Measurements from ENCODE around the gene INTS14.

INTS14 gene

GRCh38 chr15:65610871-65611718, at the start of gene INTS14:
Gene INTS14, minus strand, starts transcription at chr15:65611131. Its CDS starts 3,751 bp downstream, at chr15:65607380.
- peak within 1 kb of the TSS; percentile 99 for H2AFZ ChIP-seq (ENCODE audit: low read depth, low read length)
- H3K9ac ChIP-seq (ENCODE audit: low read length): peak within 1 kb of the TSS; percentile 80
- peak within 1 kb of the TSS; percentile 88 for H3K4me2 ChIP-seq (ENCODE audit: low read length)
- no peaks in the 10 kb centered on the region for H3K9me3 ChIP-seq (ENCODE audit: insufficient read depth, low read length)
- peaks cover 4% of the 10 kb centered on the region for H3K36me3 ChIP-seq (replicated peaks; ENCODE audit: low read depth, low read length)
- H4K20me1 ChIP-seq (ENCODE audit: insufficient read depth, low read length): no peaks in the 10 kb centered on the region
- H3K4me3 ChIP-seq (ENCODE audit: low read length): peak within 1 kb of the TSS; percentile 83
- peak within 1 kb of the TSS; percentile 44 for H3K27ac ChIP-seq (ENCODE audit: low read length)
- H3K27me3 ChIP-seq (ENCODE audit: low read depth, low read length): peaks cover 10% of the 10 kb centered on the region
- H3K79me2 ChIP-seq (ENCODE audit: low read length): peaks cover 19% of the 10 kb centered on the region
- TF ChIP-seq EZH2phosphoT487 (IDR thresholded peaks at IDR 0.05; ENCODE audit: low read depth) (no peak), CTCF (IDR thresholded peaks at IDR 0.05; ENCODE audit: low read depth, low read length) (peak; percentile 65)
- peaks cover 16% of the 10 kb centered on the region for H3K4me1 ChIP-seq (ENCODE audit: low read length)

DNA sequence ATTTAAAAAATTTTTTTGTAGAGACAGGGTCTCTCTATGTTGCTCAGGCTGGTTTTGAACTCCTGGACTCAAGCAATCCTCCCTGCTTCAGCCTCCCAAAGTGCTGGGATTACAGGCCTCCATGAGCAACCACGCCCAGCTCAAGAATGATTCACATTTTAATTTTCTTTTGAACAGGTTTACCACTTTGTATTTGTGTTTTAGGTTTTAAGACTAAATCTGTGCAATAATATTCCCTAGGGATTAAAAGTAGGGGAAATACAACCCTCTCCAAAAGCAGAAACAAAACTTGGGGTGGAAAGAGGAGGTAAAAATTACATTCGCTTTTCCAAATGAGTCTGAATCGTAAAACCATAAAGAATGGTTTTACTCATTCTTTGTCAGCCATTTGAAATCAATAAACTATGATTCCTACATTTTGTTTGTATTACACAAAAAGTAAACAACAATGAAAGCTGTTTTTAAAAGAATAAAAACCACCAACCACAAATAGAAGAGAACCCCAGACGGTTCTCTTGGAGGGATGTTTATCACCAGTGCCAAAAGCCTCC, 48.6 kb upstream of the INTS14 start:
- H3K9me3 ChIP-seq (ENCODE audit: insufficient read depth, low read length): no peaks in the 10 kb centered on the region
- H3K27ac ChIP-seq (ENCODE audit: low read length): no peak overlapping the region
- peaks cover 48% of the 10 kb centered on the region for H3K36me3 ChIP-seq (replicated peaks; ENCODE audit: low read depth, low read length)

GRCh38 chr15:65655457-65655856, 44.5 kb upstream of the INTS14 start:
- Histone ChIP-seq H3K4me3 (ENCODE audit: low read length) (no peak overlapping the region), H4K20me1 (ENCODE audit: insufficient read depth, low read length) (no peaks in the 10 kb centered on the region), H3K4me1 (ENCODE audit: low read length) (no peaks in the 10 kb centered on the region; the same call in 1 of the 2 replicates), H3K27ac (ENCODE audit: low read length) (no peak overlapping the region), H3K79me2 (ENCODE audit: low read length) (no peaks in the 10 kb centered on the region), H3K36me3 (replicated peaks; ENCODE audit: low read depth, low read length) (peaks cover 60% of the 10 kb centered on the region), H3K27me3 (ENCODE audit: low read depth, low read length) (no peaks in the 10 kb centered on the region), H2AFZ (ENCODE audit: low read depth, low read length) (no peak overlapping the region), H3K4me2 (ENCODE audit: low read length) (no peak overlapping the region), H3K9me3 (ENCODE audit: insufficient read depth, low read length) (no peaks in the 10 kb centered on the region), H3K9ac (ENCODE audit: low read length) (no peak overlapping the region)
- no peak for TF ChIP-seq EZH2phosphoT487 (IDR thresholded peaks at IDR 0.05; ENCODE audit: low read depth)
- no peak for TF ChIP-seq CTCF (IDR thresholded peaks at IDR 0.05; ENCODE audit: low read depth, low read length)

More for the DNA sequence above, 48.6 kb upstream of the INTS14 start:
- no peak overlapping the region for H2AFZ ChIP-seq (ENCODE audit: low read depth, low read length)
- no peak for TF ChIP-seq CTCF (IDR thresholded peaks at IDR 0.05; ENCODE audit: low read depth, low read length)
- H3K9ac ChIP-seq (ENCODE audit: low read length): no peak overlapping the region
- no peak overlapping the region for H3K4me2 ChIP-seq (ENCODE audit: low read length)
- no peaks in the 10 kb centered on the region for H3K4me1 ChIP-seq (ENCODE audit: low read length)
- no peaks in the 10 kb centered on the region for H4K20me1 ChIP-seq (ENCODE audit: insufficient read depth, low read length)
- no peaks in the 10 kb centered on the region for H3K79me2 ChIP-seq (ENCODE audit: low read length)
- H3K27me3 ChIP-seq (ENCODE audit: low read depth, low read length): no peaks in the 10 kb centered on the region
- no peak overlapping the region for H3K4me3 ChIP-seq (ENCODE audit: low read length)

- Histone ChIP-seq H4K20me1 (ENCODE audit: insufficient read depth, low read length) (no peaks in the 10 kb centered on the region), H3K79me2 (ENCODE audit: low read length) (no peaks in the 10 kb centered on the region), H3K4me1 (ENCODE audit: low read length) (no peaks in the 10 kb centered on the region; the same call in 1 of the 2 replicates), H3K4me2 (ENCODE audit: low read length) (no peak overlapping the region), H3K9ac (ENCODE audit: low read length) (no peak overlapping the region), H3K27me3 (ENCODE audit: low read depth, low read length) (no peaks in the 10 kb centered on the region), H3K9me3 (ENCODE audit: insufficient read depth, low read length) (no peaks in the 10 kb centered on the region), H3K27ac (ENCODE audit: low read length) (no peak overlapping the region), H2AFZ (ENCODE audit: low read depth, low read length) (no peak overlapping the region), H3K4me3 (ENCODE audit: low read length) (no peak overlapping the region), H3K36me3 (replicated peaks; ENCODE audit: low read depth, low read length) (peaks cover 57% of the 10 kb centered on the region)
- TF ChIP-seq EZH2phosphoT487 (IDR thresholded peaks at IDR 0.05; ENCODE audit: low read depth) (no peak), CTCF (IDR thresholded peaks at IDR 0.05; ENCODE audit: low read depth, low read length) (no peak)
Measured at GRCh38 chr15:65655026-65655425, 44.1 kb upstream of the INTS14 start.
